ENCODE measurements around the gene RNF157. TPM values are rescaled to one million over a fixed set of nuclear protein-coding genes. Genes with fewer than 3 reads are reported as not detected.

RNF157 gene
- total and polyA plus RNA-seq, 9 of the 15 experiments (the other 6 are each of a cell fraction or from before 2014, with no cell fraction given): 8.1 to 31.7 (median 20.8) TPM

DNA sequence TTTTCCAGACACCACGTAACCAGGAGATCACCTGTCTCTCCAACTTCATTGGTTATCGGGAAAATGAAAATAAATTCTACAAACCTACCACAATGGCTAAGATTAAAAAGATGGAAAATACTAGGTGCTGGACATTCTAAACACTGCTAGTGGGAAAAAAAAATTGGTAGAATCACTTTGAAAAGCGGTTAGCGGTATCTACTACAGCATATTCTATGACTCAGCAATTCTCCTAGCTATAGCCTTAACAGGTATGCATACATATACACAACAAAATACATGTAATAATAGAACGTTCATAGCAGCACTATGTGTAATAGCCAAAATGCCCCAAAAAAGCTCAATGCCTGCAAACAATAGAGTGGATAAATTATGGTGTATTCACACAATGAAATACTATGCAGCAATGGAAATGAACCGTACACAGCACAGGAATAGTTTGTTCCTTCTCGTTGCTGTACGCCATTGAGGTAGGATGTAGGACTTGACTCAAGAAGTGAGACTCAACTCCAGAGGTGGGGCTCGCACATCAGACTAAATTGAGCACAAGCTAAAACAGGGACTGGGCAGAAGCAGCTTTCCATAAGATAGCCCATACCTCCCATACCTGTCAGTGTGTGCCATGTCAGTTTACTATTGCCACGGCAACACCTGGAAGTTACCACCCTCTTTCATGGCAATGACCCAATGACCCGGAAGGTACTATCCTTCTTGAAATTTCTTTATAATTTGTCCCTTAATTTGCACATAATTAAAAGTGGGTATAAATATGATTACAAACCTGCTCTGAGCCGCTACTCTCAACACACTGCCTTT is 44.8 kb downstream of the RNF157 start (continued):
- TF ChIP-seq PPARD (CRISPR knock-in tag; IDR thresholded peaks at IDR 0.05) (no peak), NFRKB (IDR thresholded peaks at IDR 0.05; ENCODE audit: low read depth) (no peak), TGIF2 (CRISPR knock-in tag; IDR thresholded peaks at IDR 0.05) (no peak), RBM15 (IDR thresholded peaks at IDR 0.05; ENCODE audit: insufficient read depth, low read length) (no peak), ASH1L (IDR thresholded peaks at IDR 0.05; ENCODE audit: borderline replicate concordance, low read depth, partially characterized antibody) (no peak), ZEB2 (IDR thresholded peaks at IDR 0.05) (peak; percentile 55; the same call in 1 of the 2 replicates), MAZ (CRISPR knock-in tag; conservative IDR thresholded peaks at IDR 0.05 in 1 of 2, IDR thresholded peaks at IDR 0.05 in 1 of 2) (no peak), MIER1 (IDR thresholded peaks at IDR 0.05; ENCODE audit: low read depth) (no peak), HNRNPL (IDR thresholded peaks at IDR 0.05; ENCODE audit: low read depth, low read length) (no peak), ZNF316 (IDR thresholded peaks at IDR 0.05) (peak; percentile 100), ZNF696 (CRISPR knock-in tag; conservative IDR thresholded peaks at IDR 0.05) (no peak), KAT8 (IDR thresholded peaks at IDR 0.05; ENCODE audit: low read depth) (no peak), CBFA2T3 (IDR thresholded peaks at IDR 0.05) (peak; percentile 50; the same call in 1 of the 2 replicates), TOE1 (IDR thresholded peaks at IDR 0.05; ENCODE audit: borderline replicate concordance) (no peak), TOE1 (CRISPR knock-in tag; IDR thresholded peaks at IDR 0.05; ENCODE audit: borderline replicate concordance, low read depth) (no peak), MYNN (IDR thresholded peaks at IDR 0.05) (no peak), MYNN (CRISPR knock-in tag; IDR thresholded peaks at IDR 0.05) (no peak), ZNF311 (CRISPR knock-in tag; IDR thresholded peaks at IDR 0.05) (no peak), SRSF7 (optimal IDR thresholded peaks at IDR 0.05; ENCODE audit: low read depth, low read length) (no peak), PHB2 (IDR thresholded peaks at IDR 0.05; ENCODE audit: low read depth) (no peak)
- TF ChIP-seq, protein P1, sequence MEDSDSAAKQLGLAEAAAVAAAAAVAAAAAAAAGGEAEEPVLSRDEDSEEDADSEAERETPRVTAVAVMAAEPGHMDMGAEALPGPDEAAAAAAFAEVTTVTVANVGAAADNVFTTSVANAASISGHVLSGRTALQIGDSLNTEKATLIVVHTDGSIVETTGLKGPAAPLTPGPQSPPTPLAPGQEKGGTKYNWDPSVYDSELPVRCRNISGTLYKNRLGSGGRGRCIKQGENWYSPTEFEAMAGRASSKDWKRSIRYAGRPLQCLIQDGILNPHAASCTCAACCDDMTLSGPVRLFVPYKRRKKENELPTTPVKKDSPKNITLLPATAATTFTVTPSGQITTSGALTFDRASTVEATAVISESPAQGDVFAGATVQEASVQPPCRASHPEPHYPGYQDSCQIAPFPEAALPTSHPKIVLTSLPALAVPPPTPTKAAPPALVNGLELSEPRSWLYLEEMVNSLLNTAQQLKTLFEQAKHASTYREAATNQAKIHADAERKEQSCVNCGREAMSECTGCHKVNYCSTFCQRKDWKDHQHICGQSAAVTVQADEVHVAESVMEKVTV (CRISPR knock-in tag; IDR thresholded peaks at IDR 0.05): no peak
- TF ChIP-seq, protein P2, sequence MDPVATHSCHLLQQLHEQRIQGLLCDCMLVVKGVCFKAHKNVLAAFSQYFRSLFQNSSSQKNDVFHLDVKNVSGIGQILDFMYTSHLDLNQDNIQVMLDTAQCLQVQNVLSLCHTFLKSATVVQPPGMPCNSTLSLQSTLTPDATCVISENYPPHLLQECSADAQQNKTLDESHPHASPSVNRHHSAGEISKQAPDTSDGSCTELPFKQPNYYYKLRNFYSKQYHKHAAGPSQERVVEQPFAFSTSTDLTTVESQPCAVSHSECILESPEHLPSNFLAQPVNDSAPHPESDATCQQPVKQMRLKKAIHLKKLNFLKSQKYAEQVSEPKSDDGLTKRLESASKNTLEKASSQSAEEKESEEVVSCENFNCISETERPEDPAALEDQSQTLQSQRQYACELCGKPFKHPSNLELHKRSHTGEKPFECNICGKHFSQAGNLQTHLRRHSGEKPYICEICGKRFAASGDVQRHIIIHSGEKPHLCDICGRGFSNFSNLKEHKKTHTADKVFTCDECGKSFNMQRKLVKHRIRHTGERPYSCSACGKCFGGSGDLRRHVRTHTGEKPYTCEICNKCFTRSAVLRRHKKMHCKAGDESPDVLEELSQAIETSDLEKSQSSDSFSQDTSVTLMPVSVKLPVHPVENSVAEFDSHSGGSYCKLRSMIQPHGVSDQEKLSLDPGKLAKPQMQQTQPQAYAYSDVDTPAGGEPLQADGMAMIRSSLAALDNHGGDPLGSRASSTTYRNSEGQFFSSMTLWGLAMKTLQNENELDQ (CRISPR knock-in tag; IDR thresholded peaks at IDR 0.05; ENCODE audit: borderline replicate concordance): no peak
- TF ChIP-seq, protein P3, sequence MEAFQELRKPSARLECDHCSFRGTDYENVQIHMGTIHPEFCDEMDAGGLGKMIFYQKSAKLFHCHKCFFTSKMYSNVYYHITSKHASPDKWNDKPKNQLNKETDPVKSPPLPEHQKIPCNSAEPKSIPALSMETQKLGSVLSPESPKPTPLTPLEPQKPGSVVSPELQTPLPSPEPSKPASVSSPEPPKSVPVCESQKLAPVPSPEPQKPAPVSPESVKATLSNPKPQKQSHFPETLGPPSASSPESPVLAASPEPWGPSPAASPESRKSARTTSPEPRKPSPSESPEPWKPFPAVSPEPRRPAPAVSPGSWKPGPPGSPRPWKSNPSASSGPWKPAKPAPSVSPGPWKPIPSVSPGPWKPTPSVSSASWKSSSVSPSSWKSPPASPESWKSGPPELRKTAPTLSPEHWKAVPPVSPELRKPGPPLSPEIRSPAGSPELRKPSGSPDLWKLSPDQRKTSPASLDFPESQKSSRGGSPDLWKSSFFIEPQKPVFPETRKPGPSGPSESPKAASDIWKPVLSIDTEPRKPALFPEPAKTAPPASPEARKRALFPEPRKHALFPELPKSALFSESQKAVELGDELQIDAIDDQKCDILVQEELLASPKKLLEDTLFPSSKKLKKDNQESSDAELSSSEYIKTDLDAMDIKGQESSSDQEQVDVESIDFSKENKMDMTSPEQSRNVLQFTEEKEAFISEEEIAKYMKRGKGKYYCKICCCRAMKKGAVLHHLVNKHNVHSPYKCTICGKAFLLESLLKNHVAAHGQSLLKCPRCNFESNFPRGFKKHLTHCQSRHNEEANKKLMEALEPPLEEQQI (IDR thresholded peaks at IDR 0.05): no peak
